Endothelial cell of umbilical vein (primary cell): Measurements from ENCODE around the gene EDN2.

Source experiments
- CTCF ChIP-seq, 2 donors: IDR thresholded peaks; 1 replicate in 1 of 2; 2 replicates in 1 of 2; pipeline ENCODE4 v1.5.1; 2011; ENCODE audit warnings: low read length in 2 of 2, mild to moderate bottlenecking in 2 of 2, moderate library complexity in 2 of 2, control low read depth in 1 of 2, inconsistent platforms in 1 of 2, low read depth in 1 of 2; ENCODE audit not compliant: insufficient read depth in 1 of 2; ENCODE audit errors: extremely low read depth in 1 of 2
- EZH2 ChIP-seq: IDR thresholded peaks from 2 replicates; pipeline ENCODE4 v1.6.1; 2012; ENCODE audit warnings: borderline replicate concordance, low read depth, mild to moderate bottlenecking, moderate library complexity, low read length, inconsistent platforms; ENCODE audit not compliant: severe bottlenecking
- FOS ChIP-seq: IDR thresholded peaks from 2 replicates; pipeline ENCODE4 v1.6.1; 2011; ENCODE audit warnings: mild to moderate bottlenecking, low read length, moderate library complexity, borderline replicate concordance; ENCODE audit not compliant: insufficient read depth
- JUN ChIP-seq: IDR thresholded peaks from 2 replicates; pipeline ENCODE4 v1.6.1; 2011; ENCODE audit warnings: borderline replicate concordance, low read depth; ENCODE audit not compliant: insufficient read length, insufficient read depth
- MAX ChIP-seq: IDR thresholded peaks from 2 replicates; pipeline ENCODE4 v1.6.1; 2011; ENCODE audit not compliant: insufficient read depth, insufficient read length
- MYC ChIP-seq: IDR thresholded peaks from one replicate; pipeline ENCODE4 v1.6.1; 2011; ENCODE audit warnings: mild to moderate bottlenecking, low read depth, low read length
- POLR2A ChIP-seq: IDR thresholded peaks from 2 replicates; pipeline ENCODE4 v1.6.1; 2012; ENCODE audit warnings: low read depth, mild to moderate bottlenecking, control low read depth, low read length
- POLR2AphosphoS5 ChIP-seq: IDR thresholded peaks from 2 replicates; pipeline ENCODE4 v1.6.1; 2012; ENCODE audit warnings: low read depth, mild to moderate bottlenecking, control low read depth, low read length, moderate library complexity; ENCODE audit not compliant: insufficient read depth

- no peak for TF ChIP-seq MAX
- no peak for TF ChIP-seq CTCF (IDR thresholded peaks at IDR 0.05; ENCODE audit: extremely low read depth in 1 of 2, insufficient read depth in 1 of 2, low read depth in 1 of 2, low read length in 2 of 2)
- no peak for TF ChIP-seq FOS
- TF ChIP-seq POLR2A = no peak
- TF ChIP-seq POLR2AphosphoS5 = no peak
- no peak for TF ChIP-seq JUN
- TF ChIP-seq MYC = no peak
- TF ChIP-seq EZH2 = no peak
Observed at GRCh38 chr1:41494351-41495209, 10.1 kb upstream of the EDN2 start.
